A549 (cell line): ENCODE measurements around the gene BFSP2. TPM values are rescaled to one million over a fixed set of nuclear protein-coding genes. Genes with fewer than 3 reads are reported as not detected.

Experiments
- ATAC-seq, 2 experiments: fragments of 200-7000 bp in 1 of 2; fragments of >200 bp in 1 of 2; cut with Nextera tagmentation in 1 of 2; cut with Tn5 transposase in 1 of 2; 3 replicates each; pipeline versions ENCODE4 v1.8.0 to v1.9.1; 2018 to 2020; ENCODE audit warnings: mild to moderate bottlenecking in 1 of 2, moderate library complexity in 1 of 2
- CTCF ChIA-PET: fragments of 300-600 bp; sonication (Branson Sonifier 250); formaldehyde crosslinking; extraction: SDS; loops from one replicate; lab custom pipeline; 2021; ENCODE audit warnings: antibody characterized with exemption, inconsistent platforms; lab: Yijun Ruan, JAX
- POLR2A ChIA-PET: fragments of 350-600 bp; formaldehyde crosslinking; extraction: SDS; loops from one replicate; lab custom pipeline; 2021; ENCODE audit warnings: antibody characterized with exemption, inconsistent platforms; lab: Yijun Ruan, JAX
- DNase-seq, 2 experiments: peaks; one replicate each; pipeline versions ENCODE4 v3.0.0 to v3.0.0-alpha.2; 2011 to 2016; ENCODE audit warnings: low read depth in 1 of 2, low spot score in 1 of 2
- FAIRE-seq: peaks from 2 replicates; lab custom pipeline; 2011; peaks lifted over from hg19 to GRCh38; lab: Jason Lieb, UNC
- H3K27ac ChIP-seq, 2 experiments: fragments of >200 bp; sonication (Bioruptor Twin); formaldehyde crosslinking; 3 replicates each; pipeline ENCODE4 v1.5.1; 2016 to 2017
- H3K4me1 ChIP-seq: fragments of >200 bp; sonication (Bioruptor Twin); formaldehyde crosslinking; 3 replicates; pipeline ENCODE4 v1.6.1; 2016
- H3K4me2 ChIP-seq: fragments of >200 bp; sonication (Bioruptor Twin); formaldehyde crosslinking; 3 replicates; pipeline ENCODE4 v1.6.1; 2016
- H3K4me3 ChIP-seq: fragments of >200 bp; sonication (Bioruptor Twin); formaldehyde crosslinking; 3 replicates; pipeline ENCODE4 v1.5.1; 2016
- H3K9me3 ChIP-seq: fragments of >200 bp; sonication (Bioruptor Twin); formaldehyde crosslinking; 3 replicates; pipeline ENCODE4 v1.6.1; 2016
- CBX2 ChIP-seq: fragments of 200-600 bp; sonication (generic); IDR thresholded peaks from 2 replicates; pipeline ENCODE4 v1.6.1; 2016; ENCODE audit warnings: low read depth, mild to moderate bottlenecking, borderline replicate concordance
- CBX8 ChIP-seq: fragments of 200-600 bp; sonication (generic); IDR thresholded peaks from 2 replicates; pipeline ENCODE4 v1.6.1; 2016
- CHD4 ChIP-seq: fragments of 200-600 bp; sonication (generic); IDR thresholded peaks from 2 replicates; pipeline ENCODE4 v1.6.1; 2016; ENCODE audit warnings: antibody characterized with exemption, mild to moderate bottlenecking, borderline replicate concordance
- E2F6 ChIP-seq: IDR thresholded peaks from 2 replicates; pipeline ENCODE4 v1.6.1; 2012; ENCODE audit warnings: low read depth, borderline replicate concordance
- EP300 ChIP-seq, 2 experiments: fragments of >200 bp; sonication (Bioruptor Twin); formaldehyde crosslinking; IDR thresholded peaks; 2 replicates in 1 of 2; 3 replicates in 1 of 2; pipeline ENCODE4 v1.6.1; 2016 to 2017
- FOSB ChIP-seq: fragments of 250-450 bp; sonication (Bioruptor Pico); IDR thresholded peaks from 2 replicates; pipeline ENCODE4 v1.5.0; 2020; ENCODE audit warnings: mild to moderate bottlenecking, moderate library complexity
- FOSL2 ChIP-seq, 2 experiments: fragments of 450-650 bp in 1 of 2; fragments of >200 bp in 1 of 2; sonication (Bioruptor Twin) in 1 of 2; formaldehyde crosslinking; IDR thresholded peaks; 2 replicates each; pipeline versions ENCODE4 v1.5.0 to v1.6.1; 2016 to 2020; ENCODE audit warnings: mild to moderate bottlenecking in 1 of 2, moderate library complexity in 1 of 2
- FOXS1 ChIP-seq: fragments of 250-450 bp; sonication (Bioruptor Pico); IDR thresholded peaks from 2 replicates; pipeline ENCODE4 v1.5.0; 2020; ENCODE audit warnings: mild to moderate bottlenecking, moderate library complexity
- GATA3 ChIP-seq: IDR thresholded peaks from 2 replicates; pipeline ENCODE4 v1.6.1; 2012; ENCODE audit warnings: borderline replicate concordance
- HES2 ChIP-seq: fragments of >200 bp; sonication (Bioruptor Twin); formaldehyde crosslinking; IDR thresholded peaks from 2 replicates; pipeline ENCODE4 v1.6.1; 2016
- HMGXB4 ChIP-seq: fragments of 250-450 bp; sonication (Bioruptor Pico); IDR thresholded peaks from 2 replicates; pipeline ENCODE4 v1.5.0; 2021; ENCODE audit warnings: mild to moderate bottlenecking, moderate library complexity, borderline replicate concordance
- HOXA7 ChIP-seq: fragments of 250-450 bp; sonication (Bioruptor Pico); IDR thresholded peaks from 2 replicates; pipeline ENCODE4 v1.5.0; 2020; ENCODE audit warnings: mild to moderate bottlenecking, moderate library complexity
- HOXB13 ChIP-seq: fragments of 250-450 bp; sonication (Bioruptor Pico); IDR thresholded peaks from 2 replicates; pipeline ENCODE4 v1.5.0; 2020; ENCODE audit warnings: low read depth, mild to moderate bottlenecking, moderate library complexity
- KDM1A ChIP-seq: fragments of 200-600 bp; sonication (generic); IDR thresholded peaks from 2 replicates; pipeline ENCODE4 v1.6.1; 2016; ENCODE audit warnings: low read depth, mild to moderate bottlenecking
- KDM5A ChIP-seq: fragments of 200-600 bp; sonication (generic); IDR thresholded peaks from 2 replicates; pipeline ENCODE4 v1.6.1; 2016; ENCODE audit warnings: antibody characterized with exemption, mild to moderate bottlenecking
- MAX ChIP-seq: IDR thresholded peaks from 2 replicates; pipeline ENCODE4 v1.6.1; 2012
- MYC ChIP-seq: IDR thresholded peaks from 2 replicates; pipeline ENCODE4 v1.6.1; 2012; ENCODE audit warnings: mild to moderate bottlenecking, inconsistent platforms, low read length, improper control_type of control experiment, borderline replicate concordance
- NPAS2 ChIP-seq: fragments of 250-450 bp; sonication (Bioruptor Pico); IDR thresholded peaks from 2 replicates; pipeline ENCODE4 v1.8.0; 2022; ENCODE audit warnings: mild to moderate bottlenecking, moderate library complexity, borderline replicate concordance
- NR3C1 ChIP-seq: fragments of >200 bp; sonication (Bioruptor Twin); formaldehyde crosslinking; IDR thresholded peaks from 3 replicates; pipeline ENCODE4 v1.6.1; 2017
- PHF8 ChIP-seq: fragments of 200-600 bp; sonication (generic); IDR thresholded peaks from 2 replicates; pipeline ENCODE4 v1.6.1; 2016; ENCODE audit warnings: low read depth, mild to moderate bottlenecking, antibody characterized with exemption, moderate library complexity, borderline replicate concordance
- POLR2AphosphoS2 ChIP-seq: conservative IDR thresholded peaks from 2 replicates; pipeline ENCODE4 v1.6.1; 2012; ENCODE audit warnings: low read length, improper control_type of control experiment, inconsistent platforms
- RAD21 ChIP-seq, 2 experiments: fragments of >200 bp in 1 of 2; sonication (Bioruptor Twin) in 1 of 2; formaldehyde crosslinking in 1 of 2; IDR thresholded peaks in 1 of 2; conservative IDR thresholded peaks in 1 of 2; 2 replicates in 1 of 2; 3 replicates in 1 of 2; pipeline ENCODE4 v1.6.1; 2012 to 2018; ENCODE audit warnings: inconsistent platforms in 1 of 2
- RCOR1 ChIP-seq: fragments of 150-350 bp; IDR thresholded peaks from 2 replicates; pipeline ENCODE4 v1.6.1; 2014; ENCODE audit warnings: antibody characterized with exemption, low read length, low read depth
- SMC3 ChIP-seq: fragments of >200 bp; sonication (Bioruptor Twin); formaldehyde crosslinking; IDR thresholded peaks from 3 replicates; pipeline ENCODE4 v1.6.1; 2018; ENCODE audit warnings: inconsistent platforms
- SREBF2 ChIP-seq: fragments of 450-650 bp; IDR thresholded peaks from 2 replicates; pipeline ENCODE4 v1.6.1; 2014; ENCODE audit warnings: mild to moderate bottlenecking, moderate library complexity
- TP53 ChIP-seq: fragments of 250-450 bp; sonication (Bioruptor Pico); IDR thresholded peaks from 2 replicates; pipeline ENCODE4 v1.5.0; 2021; ENCODE audit warnings: mild to moderate bottlenecking, moderate library complexity
- ZFP36 ChIP-seq: fragments of 450-650 bp; IDR thresholded peaks from 2 replicates; pipeline ENCODE4 v1.6.1; 2014; ENCODE audit warnings: borderline replicate concordance; ENCODE audit not compliant: partially characterized antibody
- WGBS: methylation state at CpG from one replicate; pipeline ENCODE4 v1.1.6; 2017; ENCODE audit errors: missing lambda C conversion rate; 5-methylcytosine and 5-hydroxymethylcytosine counted together
- polyA plus RNA-seq, 4 experiments: library from polyadenylated mRNA; depleted of rRNA in 3 of 4; stranded (reverse); fragments of >200 nt; fragmentation: RNase III in 1 of 4; extraction: RNeasy Plus Mini Kit Qiagen cat#74134 plus additional on column Dnase treatment in 1 of 4; gene quantifications; 2 replicates in 3 of 4; 3 replicates in 1 of 4; pipeline ENCODE4 v1.2.3, GENCODE V29; 2011 to 2017
- TF ChIP-seq, protein P1 (sequence below): fragments of 150-350 bp; IDR thresholded peaks from 2 replicates; pipeline ENCODE4 v1.6.1; 2014; ENCODE audit warnings: low read depth, mild to moderate bottlenecking, low read length

BFSP2 gene
- polyA plus RNA-seq, 2 of the 4 experiments (the other 2 are of a cell fraction): 0.18 TPM; not detected in 1

DNA sequence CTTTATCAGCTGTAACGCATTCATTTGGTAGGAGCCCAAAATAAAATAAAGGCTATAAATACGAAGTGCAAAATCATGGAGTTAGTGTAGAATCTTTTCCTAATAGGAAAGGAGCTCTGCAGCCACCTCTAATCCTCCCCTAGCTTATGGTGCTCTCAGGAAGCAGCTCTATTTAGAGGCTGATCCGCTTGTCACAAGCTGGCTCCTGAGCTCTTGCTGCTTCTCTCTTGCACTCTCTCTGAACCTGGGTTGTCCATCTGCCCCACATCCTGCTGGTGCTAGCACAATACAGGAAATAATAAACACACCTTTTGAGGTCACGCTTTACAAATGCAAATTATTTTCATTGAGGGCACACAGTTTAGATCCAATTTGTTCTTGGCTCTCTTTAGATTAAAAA, 37.3 kb upstream of the BFSP2 start:
- ATAC-seq (no peak), FAIRE-seq (no peak), DNase-seq (no peak)
- CTCF ChIA-PET: no interaction called here
- H3K27ac ChIP-seq: no peak overlapping the region
- WGBS: 35% methylated on average over 4 of the region's 4 CpGs
- H3K4me1 ChIP-seq: no peaks in the 10 kb centered on the region
- POLR2A ChIA-PET: no interaction called here
- H3K4me3 ChIP-seq: no peak overlapping the region
- TF ChIP-seq EP300 (IDR thresholded peaks at IDR 0.05): no peak
- TF ChIP-seq PHF8: no peak
- TF ChIP-seq SREBF2: no peak
- H3K4me2 ChIP-seq: no peak overlapping the region
- H3K9me3 ChIP-seq: no peaks in the 10 kb centered on the region

DNA sequence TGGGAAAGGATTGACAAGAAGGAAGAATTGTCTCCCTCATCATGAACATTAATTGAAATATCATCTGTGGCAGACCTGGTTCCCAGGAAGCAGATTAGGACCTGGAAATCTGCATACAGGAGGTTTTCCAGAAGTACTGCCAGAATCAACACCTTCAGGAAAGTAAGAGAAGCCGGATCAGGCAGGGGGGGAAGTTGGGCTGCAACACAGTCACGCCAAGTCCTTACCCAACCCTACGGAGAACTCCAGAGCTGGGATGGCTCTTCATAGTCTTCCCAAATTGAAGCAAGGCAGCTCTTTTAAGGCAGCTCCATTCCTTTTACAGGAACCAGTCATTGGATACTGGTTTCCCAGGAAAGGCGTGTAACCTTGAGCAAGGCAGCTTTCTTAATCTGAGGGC, 35.2 kb upstream of the BFSP2 start:
- DNase-seq (no peak), FAIRE-seq (no peak), ATAC-seq (no peak)
- Histone ChIP-seq H3K4me2 (no peak overlapping the region), H3K9me3 (no peaks in the 10 kb centered on the region), H3K27ac (no peak overlapping the region), H3K4me3 (no peak overlapping the region), H3K4me1 (no peaks in the 10 kb centered on the region)
- WGBS: 16% methylated on average over 4 of the region's 4 CpGs
- CTCF ChIA-PET: interaction anchor here (1.0 kb wide), 1 partner anchor 294 kb away, joined by 3 read pairs; no protein-coding TSS in a partner anchor
- POLR2A ChIA-PET: no interaction called here
- TF ChIP-seq KDM1A (no peak), RAD21 (conservative IDR thresholded peaks at IDR 0.05 in 1 of 2, IDR thresholded peaks at IDR 0.05 in 1 of 2) (no peak), HOXA7 (CRISPR knock-in tag) (no peak), MAX (no peak), GATA3 (no peak), MYC (no peak), HMGXB4 (no peak), CBX2 (no peak), POLR2AphosphoS2 (no peak), FOSB (no peak), FOSL2 (IDR thresholded peaks at IDR 0.05) (no peak), FOSL2 (CRISPR knock-in tag; IDR thresholded peaks at IDR 0.05) (no peak), CHD4 (no peak), EP300 (IDR thresholded peaks at IDR 0.05) (no peak), CBX8 (no peak), RCOR1 (no peak)
- TF ChIP-seq, protein P1, sequence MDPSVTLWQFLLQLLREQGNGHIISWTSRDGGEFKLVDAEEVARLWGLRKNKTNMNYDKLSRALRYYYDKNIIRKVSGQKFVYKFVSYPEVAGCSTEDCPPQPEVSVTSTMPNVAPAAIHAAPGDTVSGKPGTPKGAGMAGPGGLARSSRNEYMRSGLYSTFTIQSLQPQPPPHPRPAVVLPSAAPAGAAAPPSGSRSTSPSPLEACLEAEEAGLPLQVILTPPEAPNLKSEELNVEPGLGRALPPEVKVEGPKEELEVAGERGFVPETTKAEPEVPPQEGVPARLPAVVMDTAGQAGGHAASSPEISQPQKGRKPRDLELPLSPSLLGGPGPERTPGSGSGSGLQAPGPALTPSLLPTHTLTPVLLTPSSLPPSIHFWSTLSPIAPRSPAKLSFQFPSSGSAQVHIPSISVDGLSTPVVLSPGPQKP: no peak

- DNase-seq (no peak), FAIRE-seq (no peak), ATAC-seq (no peak)
- no peaks in the 10 kb centered on the region for H3K4me1 ChIP-seq
- H3K9me3 ChIP-seq: no peaks in the 10 kb centered on the region
- no peak overlapping the region for H3K27ac ChIP-seq
- no peak overlapping the region for H3K4me3 ChIP-seq
- no peak for TF ChIP-seq RCOR1
- no peak for TF ChIP-seq NR3C1
- no peak for TF ChIP-seq SMC3
- TF ChIP-seq ZFP36: no peak
- TF ChIP-seq HOXB13 (CRISPR knock-in tag): no peak
- TF ChIP-seq GATA3: no peak
- no peak for TF ChIP-seq KDM5A
- no peak for TF ChIP-seq HOXA7 (CRISPR knock-in tag)
- TF ChIP-seq TP53 (CRISPR knock-in tag): no peak
- TF ChIP-seq E2F6: no peak
- TF ChIP-seq MAX: no peak
- no peak for TF ChIP-seq HES2
- no peak for TF ChIP-seq RAD21 (conservative IDR thresholded peaks at IDR 0.05 in 1 of 2, IDR thresholded peaks at IDR 0.05 in 1 of 2)
- TF ChIP-seq FOXS1 (CRISPR knock-in tag): no peak
- TF ChIP-seq EP300 (IDR thresholded peaks at IDR 0.05): no peak
- no peak for TF ChIP-seq NPAS2 (CRISPR knock-in tag)
- H3K4me2 ChIP-seq: no peak overlapping the region
- POLR2A ChIA-PET: no interaction called here
- CTCF ChIA-PET: no interaction called here
- WGBS: 6% methylated on average over 2 of the region's 2 CpGs
These were observed 32.9 kb upstream of the BFSP2 start for GRCh38 chr3:133366921-133367320.
